ENCODE measurements around the gene PHACTR3. TPM values are rescaled to one million over a fixed set of nuclear protein-coding genes. Genes with fewer than 3 reads are reported as not detected.

PHACTR3 gene
- total and polyA plus RNA-seq, 2 of the 8 experiments (the other 6 are each of a cell fraction or from before 2014, with no cell fraction given): 0.05 to 0.13 TPM

DNA sequence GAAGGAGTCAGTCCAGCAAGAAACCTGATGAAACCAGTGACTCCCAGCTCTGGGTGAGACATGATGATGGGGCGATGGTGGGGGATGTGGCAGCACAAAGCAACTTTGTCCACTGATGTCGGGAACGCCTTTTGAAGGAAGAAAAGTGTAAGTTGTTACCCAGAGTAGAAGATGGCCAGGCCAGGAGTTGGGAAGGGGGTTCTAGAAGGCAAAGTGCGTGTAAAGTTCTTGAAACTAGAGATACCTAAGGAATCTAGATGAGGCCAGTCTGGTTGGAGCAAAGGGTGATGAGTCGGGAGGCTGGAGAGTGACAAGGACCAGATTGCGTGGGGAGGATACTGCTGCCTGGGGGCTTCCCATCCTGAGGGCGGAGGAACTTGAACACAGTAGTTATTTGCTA is 117.0 kb downstream of the PHACTR3 start:
- H3K4ac ChIP-seq (replicated peaks; ENCODE audit: insufficient read length, low read depth, low read length): no peak overlapping the region
- no peak overlapping the region for H2BK12ac ChIP-seq (ENCODE audit: low read depth, low read length)
- H2AFZ ChIP-seq (ENCODE audit: low read length): no peak overlapping the region
- no peak overlapping the region for H3K9ac ChIP-seq (replicated peaks in 1 of 4; ENCODE audit: extremely low read depth in 1 of 4, low read depth in 3 of 4, low read length in 3 of 4)
- H3K79me2 ChIP-seq (ENCODE audit: control insufficient read depth in 1 of 2, insufficient read depth in 2 of 2, low read length in 2 of 2): no peaks in the 10 kb centered on the region
- H2BK15ac ChIP-seq (ENCODE audit: low read length): no peak overlapping the region
- no peak overlapping the region for H4K5ac ChIP-seq (ENCODE audit: insufficient read length, low read depth, low read length)
- H3K23ac ChIP-seq (ENCODE audit: insufficient read length): no peak overlapping the region
- WGBS, 2 experiments (ENCODE audit: extremely low coverage in 1 of 2, insufficient coverage in 1 of 2, insufficient read length in 1 of 2, insufficient replicate concordance in 2 of 2, low coverage in 1 of 2, low lambda C conversion rate in 2 of 2, missing lambda C conversion rate in 1 of 2): 75% methylated on average over 7 of the region's 7 CpGs; no CpG with 5 or more reads in 1 of the 2 experiments
- FAIRE-seq (no peak), DNase-seq (ENCODE audit: low read depth in 1 of 2, low spot score in 2 of 2) (no peak)
- no peak overlapping the region for H3K14ac ChIP-seq (ENCODE audit: insufficient read length)
- H3K9me3 ChIP-seq (ENCODE audit: insufficient read depth in 2 of 2, low read depth in 1 of 2, low read length in 1 of 2): peaks cover 86 to 92% of the 10 kb centered on the region in 2 experiments
- H3K4me3 ChIP-seq (ENCODE audit: extremely low read depth in 1 of 4, insufficient read depth in 2 of 4, low read depth in 3 of 4, low read length in 4 of 4): no peak overlapping the region
- no peaks in the 10 kb centered on the region for H3K27me3 ChIP-seq (replicated peaks in 1 of 4; ENCODE audit: control insufficient read depth in 3 of 4, extremely low read depth in 1 of 4, insufficient read depth in 3 of 4, low read length in 3 of 4)
- H3K36me3 ChIP-seq (ENCODE audit: control insufficient read depth in 2 of 4, insufficient read depth in 4 of 4, low read length in 3 of 4): no peaks in the 10 kb centered on the region; a peak in 1 of 8 replicates
- H4K91ac ChIP-seq (replicated peaks; ENCODE audit: insufficient read length, low read length): no peak overlapping the region
- no peak overlapping the region for H2BK20ac ChIP-seq (ENCODE audit: low read length)
- no peaks in the 10 kb centered on the region for H3K23me2 ChIP-seq (ENCODE audit: low read depth, low read length)
- H2AK5ac ChIP-seq (ENCODE audit: low read depth, low read length): no peak overlapping the region
- H2BK120ac ChIP-seq (replicated peaks; ENCODE audit: low read depth, low read length): no peak overlapping the region
- ChIA-PET POLR2A (ENCODE audit: partially characterized antibody) (no interaction called here), CTCF (ENCODE audit: partially characterized antibody) (no interaction called here)
- no peaks in the 10 kb centered on the region for H4K20me1 ChIP-seq (replicated peaks in 1 of 2; ENCODE audit: control insufficient read depth in 1 of 2, insufficient read depth in 2 of 2, low read length in 2 of 2)
- no peak overlapping the region for H3K56ac ChIP-seq (replicated peaks; ENCODE audit: insufficient read length, low read depth, low read length)
- no peaks in the 10 kb centered on the region for H3K4me1 ChIP-seq (replicated peaks in 1 of 4; ENCODE audit: control insufficient read depth in 3 of 4, insufficient read depth in 4 of 4, low read length in 3 of 4)
- H3K79me1 ChIP-seq (ENCODE audit: low read depth, low read length): no peaks in the 10 kb centered on the region
- no peak overlapping the region for H4K8ac ChIP-seq (ENCODE audit: extremely low read depth, insufficient read depth, low read length)
- no peak overlapping the region for H3K27ac ChIP-seq (ENCODE audit: low read depth, low read length)
- no peak overlapping the region for H3K18ac ChIP-seq (ENCODE audit: extremely low read depth, low read length)
- H2BK5ac ChIP-seq (ENCODE audit: low read depth, low read length): no peak overlapping the region
- H3K4me2 ChIP-seq (ENCODE audit: insufficient read depth in 1 of 2, low read depth in 2 of 2, low read length in 2 of 2): no peak overlapping the region
- TF ChIP-seq GABPA (IDR thresholded peaks at IDR 0.05; ENCODE audit: borderline replicate concordance, insufficient read depth, low read length): no peak
- no peak for TF ChIP-seq TAF1 (IDR thresholded peaks at IDR 0.05; ENCODE audit: low read depth, low read length)
- TF ChIP-seq ASH2L (IDR thresholded peaks at IDR 0.05; ENCODE audit: low read length): no peak
- TF ChIP-seq EP300 (IDR thresholded peaks at IDR 0.05; ENCODE audit: borderline replicate concordance in 1 of 2, low read depth in 2 of 2, low read length in 2 of 2): no peak
- no peak for TF ChIP-seq KDM5A (IDR thresholded peaks at IDR 0.05; ENCODE audit: low read length)
- no peak for TF ChIP-seq TCF12 (IDR thresholded peaks at IDR 0.05; ENCODE audit: low read depth, low read length)
- no peak for TF ChIP-seq FOSL1 (IDR thresholded peaks at IDR 0.05; ENCODE audit: insufficient read depth, low read depth, low read length)
- TF ChIP-seq HDAC2 (IDR thresholded peaks at IDR 0.05; ENCODE audit: borderline replicate concordance in 1 of 2, low read depth in 2 of 2, low read length in 2 of 2): no peak
- TF ChIP-seq POLR2AphosphoS5 (IDR thresholded peaks at IDR 0.05; ENCODE audit: low read depth, low read length): no peak
- TF ChIP-seq ATF3 (IDR thresholded peaks at IDR 0.05; ENCODE audit: insufficient read depth, low read depth, low read length): no peak
- no peak for TF ChIP-seq BCL11A (IDR thresholded peaks at IDR 0.05; ENCODE audit: low read depth in 2 of 2, low read length in 2 of 2)
- TF ChIP-seq, protein P1, sequence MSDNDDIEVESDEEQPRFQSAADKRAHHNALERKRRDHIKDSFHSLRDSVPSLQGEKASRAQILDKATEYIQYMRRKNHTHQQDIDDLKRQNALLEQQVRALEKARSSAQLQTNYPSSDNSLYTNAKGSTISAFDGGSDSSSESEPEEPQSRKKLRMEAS (IDR thresholded peaks at IDR 0.05): no peak
